MCF 10A (cell line): ENCODE measurements around the gene SERAC1. TPM values are rescaled to one million over a fixed set of nuclear protein-coding genes. Genes with fewer than 3 reads are reported as not detected.
A peak's percentile ranks its signal among the peaks of the same experiment; 100 is the strongest.

Experiments used
- BruUV-seq: library from RNA; stranded (reverse); fragments of 400-500 nt; replicated peaks from 2 replicates; lab custom pipeline; 2021; lab: Mats Ljungman, UMichigan
- CTCF ChIA-PET: fragments of 300-600 bp; sonication (Branson Sonifier 250); formaldehyde crosslinking; extraction: SDS; loops from one replicate; lab custom pipeline; 2021; ENCODE audit warnings: antibody characterized with exemption, inconsistent platforms; lab: Yijun Ruan, JAX
- POLR2A ChIA-PET: fragments of 300-600, 350-650 bp; sonication (Branson Sonifier 250); formaldehyde crosslinking; extraction: SDS; loops from one replicate; lab custom pipeline; 2020; ENCODE audit warnings: antibody characterized with exemption, inconsistent platforms; lab: Yijun Ruan, JAX
- DNase-seq: peaks from one replicate; pipeline ENCODE4 v3.0.0-alpha.2; 2018; ENCODE audit not compliant: unreplicated experiment
- H3K27ac Mint-ChIP-seq: one replicate; pipeline ENCODE4 v1.8.0; 2022; ENCODE audit warnings: mild to moderate bottlenecking, low read depth, mixed read lengths; ENCODE audit not compliant: unreplicated experiment
- H3K27me3 Mint-ChIP-seq: one replicate; pipeline ENCODE4 v1.8.0; 2022; ENCODE audit warnings: mixed read lengths; ENCODE audit not compliant: insufficient read depth, unreplicated experiment
- H3K36me3 Mint-ChIP-seq: one replicate; pipeline ENCODE4 v1.8.0; 2022; ENCODE audit warnings: mild to moderate bottlenecking, moderate library complexity, mixed read lengths; ENCODE audit not compliant: insufficient read depth, unreplicated experiment
- H3K4me1 Mint-ChIP-seq: one replicate; pipeline ENCODE4 v1.8.0; 2022; ENCODE audit warnings: mixed read lengths; ENCODE audit not compliant: insufficient read depth, unreplicated experiment
- H3K4me3 Mint-ChIP-seq: one replicate; pipeline ENCODE4 v1.8.0; 2022; ENCODE audit warnings: mild to moderate bottlenecking, moderate library complexity, mixed read lengths; ENCODE audit not compliant: unreplicated experiment
- H3K9me3 Mint-ChIP-seq: one replicate; pipeline ENCODE4 v1.8.0; 2022; ENCODE audit warnings: mixed read lengths; ENCODE audit not compliant: unreplicated experiment
- intact Hi-C: fragments of 100-400 bp; cut with micrococcal nuclease; formaldehyde crosslinking; loops from 2 replicates; pipeline ENCODE4 v1.14.1; 2022
- total RNA-seq: library from RNA; stranded (reverse); gene quantifications from 2 replicates; pipeline ENCODE4 v1.2.3, GENCODE V29; 2022
- TF ChIP-seq, protein P1 (sequence below): fragments of 200-600 bp; IDR thresholded peaks from one replicate; pipeline ENCODE4 v1.8.0; 2022; ENCODE audit warnings: antibody characterized with exemption, mild to moderate bottlenecking; ENCODE audit not compliant: unreplicated experiment

Gene SERAC1
- total RNA-seq, 1 experiment from 2014 or later: 5.3 TPM

DNA sequence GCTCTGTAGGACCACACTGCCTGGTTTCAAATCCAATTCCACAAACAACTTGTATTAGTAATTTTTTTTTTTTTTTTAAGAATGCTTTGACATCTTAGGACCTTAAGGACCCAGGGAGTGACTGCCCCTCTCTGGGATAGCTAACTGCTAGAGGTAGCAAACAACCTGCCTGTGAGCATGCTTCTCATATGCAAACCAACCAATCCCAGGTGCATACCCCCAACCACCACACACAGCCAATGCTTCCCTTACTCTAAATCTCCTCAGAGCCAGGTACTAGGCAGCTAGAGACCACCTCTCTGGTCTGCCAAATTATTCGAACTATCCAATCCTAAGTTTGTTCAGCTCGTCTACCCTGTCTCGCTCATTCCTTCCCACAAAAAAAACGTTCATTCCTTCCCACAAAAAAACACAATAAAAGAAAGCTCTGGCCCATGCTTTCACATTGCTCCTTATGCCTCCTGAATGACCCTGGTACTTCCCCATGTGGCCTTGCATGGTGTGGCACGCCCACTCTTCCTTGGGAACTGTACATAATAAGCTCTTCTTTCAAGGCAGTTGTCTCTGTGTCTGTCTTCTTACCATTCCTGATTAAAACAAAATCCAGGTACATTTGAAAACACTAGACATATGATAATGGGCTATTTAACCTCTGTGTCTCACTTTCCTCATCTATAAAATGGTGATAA is 6.4 kb downstream of the SERAC1 start:
- Mint-ChIP-seq H3K4me1 (peaks cover 31% of the 10 kb centered on the region), H3K36me3 (peaks cover 6% of the 10 kb centered on the region), H3K9me3 (no peaks in the 10 kb centered on the region), H3K4me3 (no peak overlapping the region), H3K27ac (no peak overlapping the region), H3K27me3 (no peaks in the 10 kb centered on the region)
- no TSS peak for BruUV-seq
- POLR2A ChIA-PET: interaction anchor here (0.8 to 1.0 kb wide), 2 partner anchors 9 to 12 kb away, joined by 4 to 5 read pairs; no protein-coding TSS in a partner anchor
- TF ChIP-seq, protein P1, sequence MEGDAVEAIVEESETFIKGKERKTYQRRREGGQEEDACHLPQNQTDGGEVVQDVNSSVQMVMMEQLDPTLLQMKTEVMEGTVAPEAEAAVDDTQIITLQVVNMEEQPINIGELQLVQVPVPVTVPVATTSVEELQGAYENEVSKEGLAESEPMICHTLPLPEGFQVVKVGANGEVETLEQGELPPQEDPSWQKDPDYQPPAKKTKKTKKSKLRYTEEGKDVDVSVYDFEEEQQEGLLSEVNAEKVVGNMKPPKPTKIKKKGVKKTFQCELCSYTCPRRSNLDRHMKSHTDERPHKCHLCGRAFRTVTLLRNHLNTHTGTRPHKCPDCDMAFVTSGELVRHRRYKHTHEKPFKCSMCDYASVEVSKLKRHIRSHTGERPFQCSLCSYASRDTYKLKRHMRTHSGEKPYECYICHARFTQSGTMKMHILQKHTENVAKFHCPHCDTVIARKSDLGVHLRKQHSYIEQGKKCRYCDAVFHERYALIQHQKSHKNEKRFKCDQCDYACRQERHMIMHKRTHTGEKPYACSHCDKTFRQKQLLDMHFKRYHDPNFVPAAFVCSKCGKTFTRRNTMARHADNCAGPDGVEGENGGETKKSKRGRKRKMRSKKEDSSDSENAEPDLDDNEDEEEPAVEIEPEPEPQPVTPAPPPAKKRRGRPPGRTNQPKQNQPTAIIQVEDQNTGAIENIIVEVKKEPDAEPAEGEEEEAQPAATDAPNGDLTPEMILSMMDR: no peak
- intact Hi-C loops: no loop called here
- DNase-seq: no peak
- CTCF ChIA-PET: interaction anchor here (0.6 to 0.7 kb wide), 2 partner anchors 12 to 1998 kb away, joined by 3 to 4 read pairs; no protein-coding TSS in a partner anchor

DNA sequence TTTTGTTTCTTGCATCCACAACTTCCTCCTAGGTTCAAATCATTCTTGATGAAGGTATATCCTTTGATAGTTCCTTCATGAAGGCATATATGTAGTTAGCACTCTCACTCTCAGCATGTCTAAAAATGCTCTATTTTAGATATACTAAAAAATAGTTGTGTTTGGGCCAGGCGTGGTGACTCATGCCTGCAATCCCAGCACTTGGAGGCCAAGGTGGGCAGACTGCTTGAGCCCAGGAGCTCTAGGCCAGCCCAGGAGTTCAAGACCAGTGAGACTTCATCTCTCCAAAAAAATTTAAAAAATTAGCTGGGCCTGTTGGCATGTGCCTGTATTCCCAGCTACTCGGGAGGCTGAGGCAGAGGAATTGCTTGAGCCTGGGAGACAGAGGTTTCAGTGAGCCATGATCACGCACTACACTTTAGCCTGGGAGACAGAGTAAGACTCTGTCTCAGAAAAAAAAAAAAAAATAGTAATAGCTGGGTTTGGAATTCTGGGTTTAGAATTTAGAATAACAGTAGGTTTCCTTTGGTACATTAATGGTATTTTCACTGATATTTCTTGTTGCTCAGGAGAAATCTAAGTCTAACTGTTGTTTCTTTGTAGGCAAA is 7.0 kb downstream of the SERAC1 start:
- CTCF ChIA-PET: interaction anchor here (0.7 kb wide), 2 partner anchors 13 to 477 kb away, joined by 3 read pairs; no protein-coding TSS in a partner anchor
- no peaks in the 10 kb centered on the region for H3K27me3 Mint-ChIP-seq

DNA sequence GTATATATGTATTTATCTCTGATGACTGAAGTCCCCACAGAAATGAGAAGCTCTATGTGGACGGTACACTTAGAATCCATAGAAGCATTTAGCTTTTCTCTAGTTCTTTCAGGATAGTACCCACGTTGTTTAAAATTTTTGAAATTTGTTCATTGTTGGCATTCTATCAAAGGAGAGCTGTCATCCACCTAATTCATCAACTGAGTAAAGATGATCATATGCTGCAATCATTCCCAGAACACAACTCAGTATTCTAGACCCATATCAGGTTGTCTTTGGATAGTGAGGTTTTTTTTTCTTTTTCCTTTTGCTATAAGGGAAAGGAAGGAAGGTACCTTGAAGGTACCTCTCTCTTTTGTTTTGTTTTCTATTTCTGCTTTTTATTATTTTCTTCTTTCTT is 9.3 kb downstream of the SERAC1 start:
- peak; percentile 27 for DNase-seq
- Mint-ChIP-seq H3K4me3 (no peak overlapping the region), H3K9me3 (no peaks in the 10 kb centered on the region), H3K36me3 (peaks cover 6% of the 10 kb centered on the region), H3K27ac (no peak overlapping the region), H3K4me1 (peaks cover 28% of the 10 kb centered on the region), H3K27me3 (no peaks in the 10 kb centered on the region)
- BruUV-seq: no TSS peak
- POLR2A ChIA-PET: interaction anchor here (1.3 to 4.1 kb wide), 3 partner anchors 8 to 16 kb away, joined by 3 to 18 read pairs (median 6); no protein-coding TSS in a partner anchor
- intact Hi-C loops: no loop called here
- TF ChIP-seq, protein P1: no peak
- CTCF ChIA-PET: interaction anchor here (0.6 kb wide), 1 partner anchor 17 kb away, joined by 4 read pairs; no protein-coding TSS in a partner anchor

More for the DNA sequence above, 7.0 kb downstream of the SERAC1 start:
- Mint-ChIP-seq H3K4me3 (no peak overlapping the region), H3K4me1 (peaks cover 28% of the 10 kb centered on the region), H3K27ac (no peak overlapping the region), H3K9me3 (no peaks in the 10 kb centered on the region), H3K36me3 (peaks cover 6% of the 10 kb centered on the region)
- POLR2A ChIA-PET: interaction anchor here (0.8 kb wide), 1 partner anchor 8 kb away, joined by 5 read pairs; no protein-coding TSS in a partner anchor
- peak; percentile 45 for DNase-seq
- TF ChIP-seq, protein P1: no peak
- intact Hi-C loops: no loop called here
- no TSS peak for BruUV-seq

DNA sequence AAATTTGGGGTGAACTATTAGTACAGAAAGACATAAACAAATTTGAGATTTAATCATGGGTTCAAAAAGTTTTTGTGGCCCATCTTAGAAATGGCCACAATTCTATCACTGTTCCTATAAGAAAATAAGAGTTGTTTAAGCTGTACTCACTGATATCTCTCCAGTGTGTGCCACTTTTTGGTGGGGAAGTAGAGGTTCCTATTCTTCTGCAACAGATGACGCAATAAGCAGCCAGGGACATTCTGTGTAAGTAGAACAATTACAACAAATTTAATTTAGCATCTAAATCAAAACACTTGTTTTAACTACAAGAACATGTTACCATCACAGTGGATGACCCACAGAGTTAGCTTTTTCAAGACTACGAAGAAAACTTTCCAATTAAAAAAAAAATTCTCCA is 9.9 kb downstream of the SERAC1 start:
- POLR2A ChIA-PET: interaction anchor here (1.3 to 4.1 kb wide), 2 partner anchors 9 to 15 kb away, joined by 3 to 18 read pairs; no protein-coding TSS in a partner anchor
- no peak for DNase-seq
- Mint-ChIP-seq H3K36me3 (peaks cover 6% of the 10 kb centered on the region), H3K4me1 (peaks cover 29% of the 10 kb centered on the region), H3K4me3 (no peak overlapping the region), H3K9me3 (no peaks in the 10 kb centered on the region), H3K27ac (no peak overlapping the region), H3K27me3 (no peaks in the 10 kb centered on the region)
- CTCF ChIA-PET: interaction anchor here (0.5 kb wide), 1 partner anchor 968 kb away, joined by 4 read pairs; no protein-coding TSS in a partner anchor
- BruUV-seq: no TSS peak
- TF ChIP-seq, protein P1: no peak
- intact Hi-C loops: no loop called here
